GM21619 (cell line): ENCODE measurements around the gene LAMB3.

Experiments used
- ATAC-seq: cut with Tn5 transposase; IDR thresholded peaks from one replicate; pipeline ENCODE4 v1.9.1; 2021; ENCODE audit not compliant: unreplicated experiment

The LAMB3 gene

DNA sequence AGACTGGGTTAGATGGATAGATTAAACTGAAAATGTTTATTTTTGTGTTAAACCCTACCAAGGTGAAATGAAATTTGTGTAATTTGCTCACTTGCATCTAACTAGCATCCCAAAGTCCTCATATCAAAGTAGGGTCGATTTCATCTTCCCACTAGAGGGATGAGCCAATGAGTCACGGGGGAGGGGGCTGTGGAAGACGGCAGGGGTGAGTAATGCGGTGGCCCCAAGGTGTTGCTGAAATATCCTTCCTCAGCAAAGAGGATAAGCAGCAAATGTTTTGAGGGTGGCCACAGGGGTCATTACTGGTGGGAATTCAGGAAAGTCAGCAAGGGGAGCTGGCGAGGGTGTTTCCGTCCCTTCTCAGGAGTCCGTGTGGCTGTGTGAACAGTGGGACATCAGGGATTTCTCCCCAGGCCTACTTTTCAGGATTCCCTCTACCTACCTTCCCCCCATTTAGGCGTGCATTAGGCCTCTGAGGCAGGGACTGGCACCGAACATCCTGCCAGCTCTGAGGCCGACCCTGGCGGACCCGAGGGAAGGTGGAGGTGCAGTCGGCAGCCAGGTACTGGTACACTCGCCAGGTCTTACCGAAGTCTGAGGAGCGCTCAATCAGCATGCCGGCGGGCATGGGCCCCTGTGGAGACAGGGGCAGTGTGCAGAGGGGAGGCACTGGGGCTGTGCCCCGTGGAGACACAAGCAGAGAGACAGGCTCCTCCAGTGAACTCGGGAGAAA is 18.1 kb downstream of the LAMB3 start:
- no peak for ATAC-seq

DNA sequence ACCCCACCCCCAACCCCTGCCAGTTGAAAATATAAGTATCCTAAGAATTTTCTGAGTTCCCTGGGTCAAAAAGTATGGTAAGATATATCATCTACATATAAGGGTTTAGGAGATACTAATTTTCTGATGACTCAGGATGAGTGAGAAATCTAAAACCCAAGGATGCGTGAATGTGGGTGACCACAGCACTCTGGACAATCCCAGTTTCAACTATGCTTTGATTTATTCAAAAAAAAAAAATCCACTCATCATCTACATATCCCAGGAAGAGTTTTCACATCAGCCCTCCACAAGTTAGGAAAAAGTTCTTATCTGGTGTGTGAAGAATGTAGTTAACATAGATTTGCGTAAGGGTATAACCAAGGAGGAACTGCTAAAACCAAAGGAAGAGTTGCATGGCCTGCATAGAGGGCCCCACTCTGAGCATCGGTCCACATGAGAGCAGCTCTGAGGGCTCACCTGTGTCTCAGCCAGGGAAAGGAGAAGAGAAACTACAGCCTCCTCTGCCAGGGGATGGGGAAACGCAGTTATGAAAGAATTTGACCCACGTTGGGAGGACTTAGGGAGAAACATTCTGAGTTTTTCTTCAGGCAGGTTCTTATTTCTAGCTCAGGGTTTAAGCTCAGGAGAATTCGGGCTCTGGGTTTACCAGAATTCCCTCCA is 18.8 kb downstream of the LAMB3 start:
- peak; percentile 82 for ATAC-seq

DNA sequence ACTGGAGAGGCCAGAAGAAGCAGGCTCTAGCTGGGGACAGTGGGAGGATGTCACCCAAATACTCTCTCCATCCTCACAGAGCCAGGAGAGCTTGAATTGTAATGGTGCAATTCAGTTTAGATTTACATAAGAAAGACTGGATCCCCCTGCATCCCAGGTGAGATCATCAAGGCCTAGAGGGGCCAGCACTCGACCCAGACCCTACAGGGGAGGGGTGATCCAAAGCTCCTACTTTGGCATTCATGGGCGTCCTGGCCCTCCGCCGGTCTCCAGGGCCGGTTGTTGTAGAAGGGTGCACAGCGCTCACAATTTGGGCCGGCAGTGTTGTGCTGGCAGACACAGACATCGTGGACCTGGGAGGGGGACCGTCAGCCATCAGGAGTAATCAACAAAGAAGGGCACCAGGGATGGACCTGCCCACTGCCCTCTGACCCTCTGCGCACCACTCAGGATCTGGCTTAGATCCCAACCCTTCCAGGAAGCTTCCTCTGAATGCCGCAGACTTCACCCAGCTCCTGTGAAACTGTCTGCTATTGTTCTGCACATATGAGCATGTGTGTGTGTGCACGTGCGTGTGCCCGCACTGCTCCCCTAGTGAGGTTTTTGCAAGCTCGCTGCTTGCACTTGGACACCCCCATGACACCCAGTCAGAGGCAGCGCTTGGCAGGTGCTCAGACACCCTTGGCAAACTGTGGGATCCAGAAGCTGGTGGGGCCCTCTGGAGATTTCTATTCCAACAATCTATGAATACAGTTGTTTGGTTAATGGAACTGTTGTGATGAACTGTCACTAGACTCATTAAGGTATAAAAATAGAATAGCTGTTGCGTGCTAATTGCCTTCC is 21.6 kb downstream of the LAMB3 start:
- ATAC-seq: no peak

DNA sequence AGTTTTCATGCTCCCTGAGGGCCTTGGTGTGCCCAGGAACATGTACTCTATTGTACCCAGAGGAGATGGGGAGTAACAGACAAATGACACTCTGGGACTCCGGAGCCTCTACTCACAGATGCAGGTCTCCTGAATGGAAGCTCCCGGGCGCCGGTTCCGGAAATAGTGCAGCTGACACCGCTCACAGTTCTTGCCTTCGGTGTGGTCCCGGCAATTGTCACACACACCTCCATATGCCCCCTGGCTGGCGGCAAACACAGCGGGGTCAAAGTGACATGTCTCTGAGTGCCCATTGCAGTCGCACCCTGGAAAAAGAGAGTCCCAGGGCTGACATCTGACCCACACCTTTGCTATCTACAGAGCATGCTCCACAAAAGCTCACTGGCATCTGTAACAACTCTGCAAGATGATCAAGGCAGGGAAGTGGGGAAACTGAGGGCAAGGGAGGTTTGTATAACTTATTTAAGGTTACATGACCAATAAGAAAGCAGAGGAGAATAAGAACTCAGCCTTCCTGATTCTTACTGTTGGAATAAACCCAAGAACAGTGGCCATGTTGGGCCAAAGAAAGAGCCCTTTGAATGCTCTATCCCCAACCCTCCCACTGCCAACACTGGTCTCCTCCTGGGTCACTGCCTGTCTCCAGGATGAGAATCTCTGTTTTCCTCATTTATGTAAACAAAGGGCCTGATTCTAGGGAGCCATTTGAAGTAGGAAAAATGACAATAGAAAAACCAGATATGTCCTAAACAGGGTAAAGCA is 22.4 kb downstream of the LAMB3 start:
- no peak for ATAC-seq

DNA sequence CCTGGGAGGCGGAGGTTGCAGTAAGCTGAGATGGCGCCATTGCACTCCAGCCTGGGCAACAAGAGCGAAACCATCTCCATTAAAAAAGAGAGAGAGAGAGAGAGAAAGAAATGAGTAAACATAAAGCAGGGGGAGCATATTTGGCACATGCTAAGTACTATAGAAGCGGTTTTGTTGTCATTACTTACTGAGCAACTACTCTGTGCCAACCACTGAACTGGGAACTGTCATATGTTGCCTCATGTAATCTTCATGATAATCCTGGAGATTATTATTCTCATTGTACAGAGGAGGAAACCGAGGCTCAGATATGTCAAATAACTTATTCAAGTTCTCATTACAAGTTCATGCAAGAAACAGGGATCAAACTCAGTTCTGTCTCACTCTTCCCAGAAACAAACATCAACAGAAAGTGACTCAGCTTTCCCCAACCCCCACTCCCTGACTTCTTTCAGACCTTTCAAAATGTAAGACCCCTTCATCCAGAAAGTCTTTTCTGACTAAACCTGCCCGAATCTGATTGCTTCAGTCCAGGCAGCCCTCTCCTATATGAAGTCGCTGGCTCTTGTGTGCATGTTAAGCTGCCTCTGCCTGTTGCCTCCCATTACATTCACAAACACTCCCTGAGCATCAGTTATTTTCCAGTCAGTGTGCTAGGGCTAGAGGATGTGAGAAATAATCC is 23.5 kb downstream of the LAMB3 start:
- ATAC-seq: no peak

DNA sequence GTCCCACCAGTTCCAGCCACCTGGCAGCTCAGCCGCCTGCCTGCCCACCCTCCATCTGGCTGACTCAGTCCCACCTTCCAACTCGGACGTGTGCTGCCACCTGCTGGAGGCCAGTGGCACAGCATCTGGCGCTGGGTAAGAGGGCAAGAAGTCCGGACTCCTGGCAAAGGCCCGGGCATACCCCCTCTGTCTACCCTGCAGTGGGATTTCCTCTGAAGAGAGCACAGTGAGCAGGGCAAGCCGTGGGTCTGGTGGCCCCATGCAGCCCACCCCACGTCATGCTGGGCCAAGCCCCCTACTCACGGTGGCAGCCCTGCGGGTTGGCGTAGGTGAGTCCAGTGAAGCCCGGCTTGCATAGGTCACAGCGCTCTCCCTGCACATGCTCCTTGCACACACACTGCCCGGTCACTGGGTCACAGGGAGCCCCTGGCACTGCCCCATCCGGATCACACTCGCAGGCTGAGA is 24.5 kb downstream of the LAMB3 start:
- peak; percentile 89 for ATAC-seq

DNA sequence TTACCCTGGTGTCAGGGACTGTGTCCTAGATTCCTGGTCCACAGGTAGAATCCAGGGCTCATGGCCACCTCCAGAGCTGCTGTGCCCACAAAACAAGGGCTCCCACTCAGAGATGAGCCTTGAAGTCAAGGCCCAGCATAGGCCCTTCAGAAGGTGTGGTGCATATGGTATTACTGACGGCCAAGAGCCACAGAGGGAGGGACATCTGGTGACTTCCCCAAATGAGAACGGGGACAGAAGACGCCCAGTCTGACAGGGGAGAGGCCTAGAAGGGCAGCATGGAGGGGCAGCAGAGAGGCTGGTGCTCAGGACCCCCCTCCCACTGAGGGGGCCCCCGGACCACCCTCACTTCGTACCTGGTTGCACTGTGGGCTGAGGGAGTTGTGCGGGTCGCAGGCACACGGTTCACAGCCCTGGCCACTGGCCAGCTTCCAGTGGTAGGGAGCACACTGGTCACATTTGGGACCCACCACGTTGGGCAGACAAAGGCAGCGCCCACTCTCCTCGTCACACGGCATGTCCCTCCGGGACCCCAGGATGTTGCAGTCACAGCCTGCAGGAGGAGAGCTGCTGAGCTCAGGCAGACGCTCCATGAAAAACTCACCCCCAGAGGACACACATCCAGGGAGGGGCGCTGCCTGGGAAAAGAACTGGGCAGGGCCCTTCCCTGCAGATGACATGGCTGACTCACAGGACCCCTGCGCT is 25.0 kb downstream of the LAMB3 start:
- ATAC-seq: peak; percentile 23

DNA sequence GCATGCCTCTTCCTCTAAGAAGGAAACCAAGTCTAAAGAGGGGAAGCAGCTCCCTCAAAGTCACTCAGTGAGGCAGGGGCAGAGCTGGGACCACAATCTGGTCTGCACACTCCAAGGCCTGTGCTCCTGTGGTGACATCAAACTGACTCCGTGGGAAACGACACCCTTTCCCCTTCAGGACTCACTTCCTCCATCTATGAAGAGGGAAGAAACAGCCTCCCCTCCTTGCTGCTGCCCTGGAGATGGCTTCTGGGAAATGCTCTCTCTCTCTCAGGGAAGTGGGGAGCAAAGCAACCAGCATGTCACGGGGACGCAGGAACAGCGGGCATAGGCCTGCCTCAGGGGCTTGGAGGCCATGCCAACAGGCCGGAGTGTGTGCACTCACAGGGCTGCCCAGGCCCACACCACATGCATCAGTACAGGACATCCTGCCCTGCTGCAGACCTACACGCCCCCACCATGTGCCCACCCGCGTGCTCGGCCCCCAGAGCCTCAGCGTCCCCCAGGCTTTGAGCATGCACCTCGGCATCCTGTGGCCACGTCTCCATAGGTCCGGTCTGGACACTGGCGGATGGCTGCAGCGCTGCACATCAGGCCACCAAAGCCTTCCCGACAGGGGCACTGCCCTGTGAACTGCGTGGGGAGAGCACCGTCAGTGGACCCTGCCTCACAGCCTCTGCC is 25.7 kb downstream of the LAMB3 start:
- no peak for ATAC-seq

DNA sequence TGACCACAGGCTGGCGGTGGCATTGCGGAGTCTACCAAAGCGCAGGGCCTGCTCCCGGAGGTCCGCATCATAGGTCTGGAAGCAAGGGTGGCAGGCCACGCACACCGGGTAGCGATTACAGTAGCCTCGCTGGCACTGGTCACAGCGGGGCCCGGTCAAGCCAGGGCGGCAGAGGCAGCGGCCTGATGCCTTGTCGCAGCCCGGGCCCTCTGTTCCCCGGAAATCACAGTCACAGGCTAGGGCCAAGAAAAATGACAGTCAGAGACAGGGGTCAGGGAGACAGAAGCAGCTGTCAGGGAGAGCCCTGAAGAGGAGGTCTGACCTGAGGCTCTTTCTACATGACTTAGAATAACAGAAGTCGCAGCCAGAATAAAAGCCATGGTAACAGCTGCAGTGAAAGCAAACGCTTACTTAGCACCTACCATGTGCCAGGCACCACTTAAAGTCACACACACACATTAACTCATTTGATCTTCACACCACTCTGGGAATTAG is 26.4 kb downstream of the LAMB3 start:
- no peak for ATAC-seq

DNA sequence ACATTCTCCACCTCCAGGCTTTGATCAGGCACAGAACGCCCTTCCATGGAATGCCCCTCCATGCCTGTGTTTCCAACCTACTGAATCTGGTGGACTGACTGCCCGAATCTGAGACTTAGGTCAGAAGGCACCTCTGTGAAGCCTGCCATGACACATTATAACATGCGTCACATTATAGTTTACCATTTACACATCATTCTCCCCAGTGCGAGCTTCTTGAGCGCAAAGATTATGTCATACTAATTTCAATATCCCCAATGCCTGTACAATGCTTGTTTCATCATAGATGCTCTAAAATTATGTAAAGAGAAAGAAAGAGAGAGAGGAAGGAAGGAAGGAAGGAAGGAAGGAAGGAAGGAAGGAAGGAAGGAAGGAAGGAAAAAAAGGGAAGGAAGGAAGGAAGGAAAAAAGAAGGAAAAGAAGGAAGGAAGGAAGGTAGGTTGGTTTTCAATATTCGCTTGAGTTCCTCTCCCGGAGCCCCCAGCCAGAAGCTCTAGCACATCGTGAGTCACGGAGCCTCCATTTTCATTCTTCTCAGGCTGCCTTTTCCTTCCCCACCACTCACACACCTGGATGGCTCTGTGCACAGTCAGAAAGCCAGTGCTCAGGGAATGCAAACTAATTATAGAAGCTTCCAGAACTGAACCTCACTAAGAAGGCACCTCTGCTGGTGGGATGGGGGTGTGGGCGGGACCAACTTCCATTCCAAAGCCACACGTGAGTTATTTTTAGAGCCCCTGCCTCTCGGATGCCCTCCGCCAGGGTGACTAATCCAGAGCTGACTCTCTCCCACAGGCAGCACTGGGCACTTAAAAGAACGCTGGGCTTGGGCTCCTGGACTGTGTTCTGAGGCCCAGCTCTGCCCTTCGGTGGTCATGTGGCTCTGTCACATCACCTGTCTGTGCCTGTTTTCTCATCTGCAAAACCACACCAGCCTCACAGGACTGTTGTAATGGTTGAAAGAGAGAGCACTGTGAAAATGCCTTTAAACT is 27.4 kb downstream of the LAMB3 start:
- no peak for ATAC-seq

DNA sequence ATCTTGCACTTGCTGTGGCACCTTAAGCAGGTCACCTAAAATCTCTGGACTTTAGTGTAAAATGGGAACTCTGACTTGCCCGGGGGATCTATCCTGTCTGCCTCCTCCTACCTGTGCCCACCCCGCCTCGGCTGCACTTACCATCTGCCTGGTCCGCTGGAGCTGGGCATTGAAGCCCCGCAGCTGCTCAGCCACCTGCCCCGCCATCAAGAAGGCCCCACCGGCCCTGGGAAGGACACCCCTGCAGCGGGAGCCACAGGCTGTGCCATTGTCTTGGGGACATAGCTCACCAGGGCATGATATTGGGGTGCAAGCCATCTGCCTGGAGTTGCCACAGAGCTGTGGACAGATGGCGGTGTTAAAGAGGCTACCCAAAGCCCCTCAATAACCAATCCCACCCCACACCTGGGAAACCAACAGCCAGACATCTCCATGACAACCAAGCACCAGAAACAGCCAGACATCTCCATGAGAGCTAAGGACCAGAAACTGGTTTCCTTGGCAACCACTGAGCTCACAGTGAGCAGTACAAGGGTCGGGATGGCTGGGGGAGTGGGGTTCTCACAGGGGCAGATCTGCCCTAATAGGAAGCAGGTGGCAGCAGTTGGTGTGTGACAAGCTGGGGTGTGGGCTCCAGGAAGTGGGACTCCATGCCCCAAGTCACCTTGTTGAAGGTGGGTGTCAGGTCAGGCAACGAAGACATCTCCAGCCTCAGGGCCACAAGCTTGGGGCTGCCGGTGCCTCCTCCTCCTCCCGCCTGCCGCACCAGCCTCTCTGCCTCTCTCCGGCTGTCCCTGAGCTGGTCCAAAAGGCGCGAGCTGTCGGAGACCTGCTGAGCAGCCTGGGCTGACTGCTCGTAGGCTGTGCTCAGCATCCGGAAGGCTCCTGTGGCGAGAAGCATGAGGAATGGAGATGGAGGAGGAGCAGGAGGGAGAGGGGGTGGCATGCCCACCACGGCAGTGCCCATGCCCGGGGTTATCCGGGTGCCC is 29.1 kb downstream of the LAMB3 start:
- ATAC-seq: no peak

DNA sequence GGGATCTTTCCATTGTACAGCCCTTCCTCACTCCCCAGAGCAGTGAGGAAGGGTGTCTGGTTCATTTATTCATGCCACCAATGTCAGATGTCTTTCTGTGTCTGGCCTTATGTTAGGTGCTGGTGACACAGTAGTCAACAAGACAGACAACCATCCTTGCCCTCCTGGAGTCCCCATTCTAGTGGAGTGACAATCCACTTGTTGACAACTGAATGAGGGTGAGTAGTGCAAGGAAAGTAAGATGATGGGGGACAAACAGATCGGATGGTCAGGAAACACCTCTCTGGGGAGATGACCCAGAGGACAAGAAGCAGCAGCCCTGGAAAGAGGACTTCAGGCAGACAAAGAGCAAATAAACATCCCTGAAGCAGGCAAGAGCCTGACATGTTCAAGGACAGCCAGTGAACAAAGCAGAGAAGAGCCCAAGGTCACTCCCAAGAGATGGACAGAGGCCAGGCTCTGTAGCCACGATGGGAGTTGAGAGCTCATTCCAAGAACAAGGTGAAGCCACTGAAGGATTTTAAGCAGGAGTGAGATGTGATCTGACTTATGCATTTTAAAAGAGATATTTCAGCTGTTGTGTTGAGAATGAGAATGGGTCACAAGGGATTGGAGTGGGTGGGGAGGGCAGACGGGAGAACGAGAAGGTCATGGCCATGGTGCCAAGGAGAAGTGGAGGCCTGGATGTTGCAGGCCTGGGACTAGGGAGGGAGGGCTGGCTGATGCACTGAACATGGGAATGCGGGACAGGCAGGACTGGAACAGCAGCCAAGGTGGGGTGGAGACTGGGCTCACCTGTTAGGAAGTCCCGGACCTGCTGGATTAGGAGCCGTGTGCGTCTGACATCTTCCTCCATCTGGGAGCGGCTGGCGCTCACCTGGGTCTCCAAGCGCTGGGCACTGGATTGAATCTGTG is 30.2 kb downstream of the LAMB3 start:
- no peak for ATAC-seq

DNA sequence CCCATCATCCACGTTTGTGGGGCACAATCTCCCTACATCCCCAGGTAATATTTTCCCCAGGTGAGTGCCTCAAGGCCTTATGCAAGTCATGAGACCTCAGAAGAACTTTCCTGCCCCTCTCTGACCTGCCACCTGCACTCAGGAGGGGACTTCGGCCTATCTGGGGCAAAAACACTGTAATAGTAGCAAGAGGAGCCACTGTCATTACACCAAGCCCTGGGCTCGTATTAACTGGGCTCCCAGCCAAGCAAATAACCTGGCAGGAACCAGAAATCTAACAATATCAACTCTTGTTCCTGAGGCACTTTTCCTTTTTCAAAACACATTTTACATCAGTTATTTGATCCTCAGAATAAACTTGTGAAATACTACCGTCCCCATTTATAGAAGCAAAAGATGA is 30.9 kb downstream of the LAMB3 start:
- ATAC-seq: no peak

DNA sequence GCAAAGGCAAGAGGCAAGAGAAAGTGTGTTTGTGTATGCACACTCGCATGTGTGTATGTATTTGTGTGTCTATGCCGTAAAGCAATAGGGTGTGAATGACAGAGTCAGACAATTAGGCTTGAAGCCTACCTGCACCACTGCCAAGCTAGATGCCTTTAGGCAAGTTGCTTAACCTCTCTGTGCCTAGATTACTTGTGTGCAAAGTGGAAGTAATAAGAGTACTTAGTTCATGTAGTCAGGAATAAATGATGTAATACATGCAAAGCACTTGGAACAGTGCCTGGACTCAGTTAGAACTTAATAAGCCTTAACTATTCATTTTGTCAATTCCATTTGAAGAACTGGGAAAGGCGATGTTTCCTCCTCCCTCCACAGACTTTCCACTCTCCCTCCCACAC is 31.7 kb downstream of the LAMB3 start:
- no peak for ATAC-seq

DNA sequence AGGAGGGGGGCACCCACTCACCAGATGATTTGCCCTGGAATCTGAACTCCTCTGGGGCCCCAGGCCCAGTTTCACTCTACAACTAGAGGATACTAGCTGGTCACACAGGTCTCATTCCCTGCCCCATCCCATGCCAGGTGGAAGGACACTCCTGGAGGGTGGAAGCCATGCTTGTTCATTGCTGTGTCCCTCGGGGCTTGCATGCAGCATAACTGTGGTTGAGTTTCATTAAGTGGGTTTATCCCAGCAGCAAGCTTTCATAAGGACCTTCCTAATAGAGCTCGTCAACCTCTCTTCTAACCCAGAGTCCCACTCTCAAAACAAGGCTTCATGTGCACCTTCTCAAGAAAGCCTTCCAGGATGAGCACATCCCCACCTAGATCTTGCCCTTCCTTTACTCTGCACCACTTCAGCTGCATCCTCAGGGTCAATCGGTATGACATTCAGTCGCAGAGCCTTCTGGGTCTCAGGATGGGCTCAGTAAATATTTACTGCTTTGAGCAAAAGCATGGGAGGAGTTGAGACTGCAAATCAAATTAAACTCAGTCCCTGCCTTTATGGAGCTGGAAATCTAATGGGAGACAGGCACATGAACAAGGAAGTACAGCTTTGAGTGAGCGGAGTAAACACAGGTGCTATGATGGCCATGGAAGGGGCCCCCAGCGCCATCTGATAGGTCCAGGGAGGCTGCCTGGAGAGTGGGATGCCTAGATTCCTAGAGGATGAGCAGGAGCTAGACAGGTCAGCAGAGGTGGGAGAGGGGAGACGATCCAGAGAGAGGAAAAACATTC is 32.3 kb downstream of the LAMB3 start:
- no peak for ATAC-seq
